WI38 (cell line): ENCODE measurements around the gene VN1R5.
"Not testable (repeated sequence)": the region's sequence is repeated elsewhere in the genome, so short reads cannot be mapped to it uniquely, and the experiment has no call there.

Experiments used
- H3K4me3 ChIP-seq: 2 replicates; pipeline ENCODE4 v1.5.1; 2011; ENCODE audit warnings: low read depth, mild to moderate bottlenecking, control low read depth, low read length
- CTCF ChIP-seq: IDR thresholded peaks from 2 replicates; pipeline ENCODE4 v1.5.1; 2012; ENCODE audit warnings: low read depth, mild to moderate bottlenecking, control low read depth, low read length

Gene VN1R5

DNA sequence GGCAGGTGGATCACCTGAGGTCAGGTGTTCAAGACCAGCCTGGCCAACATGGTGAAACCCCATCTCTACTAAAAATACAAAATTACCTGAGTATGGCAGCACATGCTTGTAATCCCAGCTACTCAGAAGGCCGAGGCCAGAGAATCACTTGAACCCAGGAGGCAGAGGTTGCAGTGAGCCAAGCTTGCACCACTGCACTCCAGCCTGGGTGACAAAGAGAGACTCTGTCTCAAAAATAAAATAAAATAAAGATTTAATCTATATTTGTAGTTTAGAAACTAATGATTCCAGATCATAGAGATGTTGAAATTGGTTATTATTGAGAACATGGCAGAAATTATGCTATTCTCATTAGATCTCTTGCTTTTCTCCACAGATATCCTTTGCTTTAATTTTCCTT lies at the start of gene VN1R5:
Gene VN1R5, plus strand, starts transcription at position 301 of the 400 bp plus-strand sequence.
- not testable (repeated sequence) for H3K4me3 ChIP-seq

- H3K4me3 ChIP-seq, result peak overlapping the region; percentile 91
- no peak for TF ChIP-seq CTCF
Observed at GRCh38 chr1:247209396-247209795, 46.5 kb upstream of the VN1R5 start.

DNA sequence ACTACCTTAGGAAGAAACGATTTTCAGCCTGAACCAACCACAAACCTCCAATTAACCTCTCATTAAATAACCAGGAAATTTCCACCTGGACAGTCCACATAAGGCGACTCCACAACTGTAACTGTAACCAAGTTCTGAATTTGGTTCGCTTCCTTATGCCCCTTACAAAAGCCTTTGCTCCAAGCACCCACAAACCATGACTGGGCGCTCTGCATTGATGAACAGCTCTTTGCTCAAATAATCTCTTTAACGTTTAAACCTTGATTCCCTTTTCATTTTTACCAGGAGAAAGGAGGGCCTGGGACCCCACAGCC lies 45.9 kb upstream of the VN1R5 start:
- TF ChIP-seq CTCF, result no peak
- H3K4me3 ChIP-seq, result peak overlapping the region; percentile 91

DNA sequence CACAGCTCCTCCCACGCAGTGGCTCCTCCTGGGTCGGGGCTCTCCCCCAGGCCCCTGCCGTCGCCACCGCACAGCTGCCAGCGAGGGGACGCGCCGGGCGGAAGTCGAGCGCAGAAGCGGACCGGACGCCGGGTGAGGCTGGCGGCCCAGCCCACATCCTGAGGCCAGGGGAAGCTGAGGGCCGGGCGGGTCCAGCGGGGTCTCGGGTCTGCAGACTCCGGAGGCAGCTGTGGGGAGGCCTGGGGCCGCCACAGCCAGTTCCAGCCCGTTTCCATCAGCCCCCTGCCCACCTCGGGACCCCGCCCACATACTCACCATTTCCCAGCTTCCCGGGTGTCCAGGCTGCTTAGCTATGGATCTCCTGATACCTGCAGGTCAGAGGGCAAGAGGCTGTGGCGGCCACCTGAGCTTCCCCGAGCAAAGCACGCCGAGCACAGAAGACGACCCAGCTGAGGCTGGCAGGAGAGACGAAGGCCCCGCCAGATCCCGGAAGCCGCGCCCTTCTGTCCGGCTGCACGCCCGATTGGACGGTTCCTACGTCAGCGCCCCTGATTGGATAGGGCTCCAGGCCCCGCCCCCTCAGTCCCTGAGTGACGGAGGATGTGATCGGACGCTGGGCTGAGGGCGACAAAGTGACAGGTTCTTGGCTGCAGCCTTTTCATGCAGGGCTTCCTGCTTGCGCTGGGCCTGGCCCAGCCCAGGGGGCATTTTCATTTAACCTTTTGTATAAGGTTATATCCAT lies 45.3 kb upstream of the VN1R5 start:
- no peak for TF ChIP-seq CTCF

GRCh38 chr1:247211339-247211738 lies 44.5 kb upstream of the VN1R5 start:
- no peak for TF ChIP-seq CTCF
- no peak overlapping the region for H3K4me3 ChIP-seq

More for the DNA sequence above, 45.3 kb upstream of the VN1R5 start:
- peak overlapping the region; percentile 91 for H3K4me3 ChIP-seq

- TF ChIP-seq CTCF, result no peak
- H3K4me3 ChIP-seq, result no peak overlapping the region
Observed at GRCh38 chr1:247212012-247212411, 43.9 kb upstream of the VN1R5 start.

- no peak overlapping the region for H3K4me3 ChIP-seq
- TF ChIP-seq CTCF, result no peak
Observed at GRCh38 chr1:247212627-247213617, 43.0 kb upstream of the VN1R5 start.
